Left forelimb (tissue), 1 donor: ENCODE measurements around the gene SULF2.
A peak's percentile ranks its signal among the peaks of the same experiment; 100 is the strongest.

Source experiments
- DNase-seq: peaks from one replicate; pipeline ENCODE4 v3.0.0-alpha.2; 2018; ENCODE audit warnings: low spot score

Gene SULF2

DNA sequence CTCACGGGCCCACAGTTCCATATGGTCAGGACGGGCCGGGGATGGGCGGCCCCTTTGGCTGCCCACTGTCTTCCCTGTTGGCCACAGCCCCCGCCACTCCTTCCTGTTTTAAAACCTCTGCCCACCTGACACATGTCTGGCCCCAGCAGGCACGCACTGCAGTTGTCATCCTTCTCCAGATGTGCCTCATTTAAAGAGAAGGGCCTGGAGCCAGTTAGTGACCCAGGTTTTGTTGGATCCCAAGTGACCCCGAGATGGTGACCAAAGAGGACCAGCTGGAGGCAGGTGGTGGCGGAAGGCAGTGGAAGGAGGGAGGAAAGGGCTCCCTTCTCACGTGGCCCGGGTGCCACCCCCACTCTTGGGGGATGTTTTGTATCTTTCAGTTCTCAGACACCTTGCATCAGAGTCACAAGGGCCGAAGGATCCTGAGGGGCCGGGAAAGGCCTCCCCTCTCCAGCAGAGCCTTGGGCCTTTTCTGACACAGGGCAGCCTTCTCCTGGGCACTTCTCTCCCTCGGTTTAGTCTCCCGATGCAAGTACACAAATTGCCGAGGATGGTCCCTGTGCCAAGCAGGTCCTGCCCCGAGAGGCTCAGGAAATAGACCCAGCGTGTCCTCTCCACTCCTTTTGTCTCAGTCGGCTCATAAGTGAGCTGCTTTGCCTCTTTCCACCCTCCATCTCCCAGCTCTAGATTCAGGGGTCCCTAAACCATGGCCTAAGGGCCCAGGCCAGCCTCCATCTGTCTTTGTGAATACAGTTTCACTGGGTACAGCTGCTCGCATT lies 117.6 kb downstream of the SULF2 start:
- DNase-seq: no peak

- DNase-seq: no peak
These were observed 118.2 kb downstream of the SULF2 start for GRCh38 chr20:47667086-47667485.

- DNase-seq: no peak
These were observed 119.0 kb downstream of the SULF2 start for GRCh38 chr20:47666304-47666703.

- no peak for DNase-seq
These were observed 119.9 kb downstream of the SULF2 start for GRCh38 chr20:47665221-47665991.

GRCh38 chr20:47664744-47665143 lies 120.5 kb downstream of the SULF2 start:
- DNase-seq: no peak

DNA sequence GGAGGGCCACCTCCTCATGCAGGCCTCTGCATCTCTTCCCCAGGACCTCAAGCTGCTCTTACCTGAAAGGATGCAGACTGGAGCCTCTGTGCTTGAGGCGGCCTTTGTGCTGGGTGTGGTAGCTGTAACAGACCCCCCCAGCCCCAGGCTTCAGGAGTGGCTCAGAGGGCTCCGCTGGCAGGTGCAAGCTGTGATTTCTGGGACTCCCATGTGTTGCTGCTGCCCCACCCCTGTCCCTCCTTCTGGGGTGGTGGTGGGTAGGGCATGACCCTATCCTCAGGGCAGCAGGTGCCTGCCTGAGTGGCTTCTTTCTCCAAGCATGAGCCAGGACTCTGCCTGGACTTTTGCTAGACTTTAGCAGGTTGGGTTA lies 121.2 kb downstream of the SULF2 start:
- no peak for DNase-seq

GRCh38 chr20:47663354-47664067 lies 121.8 kb downstream of the SULF2 start:
- peak; percentile 88 for DNase-seq

DNA sequence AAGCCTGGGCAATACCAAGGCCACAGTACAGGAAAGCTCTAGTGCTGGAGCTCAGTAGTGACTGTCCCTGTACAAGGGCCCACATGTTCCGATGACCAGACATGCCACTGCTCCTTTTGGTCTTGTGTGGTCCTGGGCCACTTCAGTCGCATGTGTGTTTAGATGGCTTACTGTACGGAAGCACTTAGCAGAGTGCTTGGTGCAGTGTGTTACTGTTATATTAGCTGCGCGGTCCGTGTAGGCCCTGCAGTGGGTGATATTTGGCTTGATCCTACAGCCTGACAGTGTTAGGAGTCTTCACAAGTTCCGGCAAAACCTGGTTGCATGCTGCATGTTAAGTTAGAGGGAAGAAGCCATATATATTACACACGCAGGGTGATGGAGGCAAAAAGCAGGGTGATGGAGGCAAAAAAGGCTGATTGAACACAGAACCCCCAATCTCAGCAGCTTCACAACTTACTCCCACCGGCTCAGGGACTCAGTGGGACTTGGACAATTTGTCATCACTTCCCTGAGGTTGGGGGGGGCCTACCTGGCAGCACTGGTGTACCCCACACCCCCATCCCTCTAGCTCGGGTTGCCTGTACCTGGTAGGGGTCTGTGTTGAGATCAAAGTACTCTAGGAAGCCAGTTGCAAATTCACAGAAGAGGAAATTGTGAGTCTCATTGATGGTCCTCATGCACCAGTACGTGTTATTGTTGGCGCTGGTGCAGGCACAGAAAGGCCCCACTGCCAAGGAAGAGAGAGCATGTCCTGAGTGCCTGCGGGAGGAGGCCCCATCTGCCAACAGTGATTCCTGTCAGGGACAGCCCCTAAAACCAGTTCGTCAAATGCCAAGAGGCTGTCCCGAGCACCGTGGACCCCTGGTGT lies 122.6 kb downstream of the SULF2 start:
- no peak for DNase-seq

DNA sequence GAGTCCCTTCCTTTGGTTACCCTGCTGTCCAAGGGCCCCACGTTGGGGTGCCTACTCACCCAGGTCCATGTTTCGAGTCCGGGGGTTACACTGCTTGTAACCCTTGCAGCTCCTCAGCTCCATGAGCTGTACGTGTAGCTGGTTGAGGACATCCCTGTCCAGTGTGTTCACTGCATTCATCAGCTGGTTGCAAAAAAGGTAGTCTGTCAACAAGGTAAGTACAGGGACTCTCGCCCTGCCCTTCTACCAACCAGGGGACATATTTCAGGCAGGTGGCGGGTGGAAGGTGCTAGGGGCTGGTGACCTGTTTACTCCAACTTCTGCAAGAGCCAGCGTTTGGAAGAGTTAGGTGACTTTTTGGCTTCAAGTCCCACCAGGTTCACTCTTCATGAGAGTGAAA lies 123.6 kb downstream of the SULF2 start:
- no peak for DNase-seq

- no peak for DNase-seq
These were observed 124.1 kb downstream of the SULF2 start for GRCh38 chr20:47660983-47661700.

- DNase-seq: no peak
These were observed 124.7 kb downstream of the SULF2 start for GRCh38 chr20:47660602-47660905.

GRCh38 chr20:47659904-47660601 lies 125.2 kb downstream of the SULF2 start:
- no peak for DNase-seq

- no peak for DNase-seq
These were observed 129.0 kb downstream of the SULF2 start for GRCh38 chr20:47656318-47656717.

- no peak for DNase-seq
These were observed 129.6 kb downstream of the SULF2 start for GRCh38 chr20:47655635-47656034.

- DNase-seq: no peak
These were observed 130.9 kb downstream of the SULF2 start for GRCh38 chr20:47654370-47654769.

DNA sequence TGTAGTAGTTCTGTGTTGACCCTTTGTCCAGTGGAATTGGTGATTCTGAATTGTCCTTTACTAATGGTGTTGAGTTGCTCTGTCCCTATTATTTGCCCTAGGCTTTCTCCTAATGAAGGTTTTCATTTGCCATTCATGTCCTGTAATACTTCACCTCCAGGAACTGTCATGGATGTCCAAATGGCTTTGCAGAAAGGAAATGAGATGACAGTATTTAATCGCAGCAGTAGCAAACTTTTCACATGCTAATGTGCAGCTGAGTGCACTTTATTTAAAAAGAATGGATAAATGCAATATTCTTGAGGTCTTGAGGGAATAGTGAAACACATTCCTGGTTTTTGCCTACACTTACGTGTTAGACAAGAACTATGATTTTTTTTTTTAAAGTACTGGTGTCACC lies 131.4 kb downstream of the SULF2 start:
- no peak for DNase-seq

- no peak for DNase-seq
These were observed 132.5 kb downstream of the SULF2 start for GRCh38 chr20:47652794-47653193.

- DNase-seq: no peak
These were observed 133.0 kb downstream of the SULF2 start for GRCh38 chr20:47652301-47652700.

DNA sequence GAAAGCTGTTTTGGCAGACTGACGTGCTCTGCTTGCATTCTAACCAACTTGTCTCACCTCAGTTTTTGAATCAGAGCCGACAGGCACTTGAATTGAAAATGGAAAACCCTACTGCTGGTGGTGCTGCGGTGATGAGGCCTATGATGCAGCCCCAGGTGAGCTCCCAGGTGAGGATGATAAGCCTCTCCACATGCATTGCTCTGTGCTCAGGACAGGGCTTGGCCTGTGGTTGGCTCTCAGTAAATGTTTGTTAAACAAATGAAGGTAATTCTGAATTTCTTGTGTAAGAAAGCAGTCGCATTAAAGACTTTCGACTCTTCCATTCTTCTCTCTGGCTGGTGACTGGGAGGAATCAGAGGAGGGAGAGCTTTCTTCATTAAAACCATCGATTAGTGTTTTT lies 136.3 kb downstream of the SULF2 start:
- no peak for DNase-seq

DNA sequence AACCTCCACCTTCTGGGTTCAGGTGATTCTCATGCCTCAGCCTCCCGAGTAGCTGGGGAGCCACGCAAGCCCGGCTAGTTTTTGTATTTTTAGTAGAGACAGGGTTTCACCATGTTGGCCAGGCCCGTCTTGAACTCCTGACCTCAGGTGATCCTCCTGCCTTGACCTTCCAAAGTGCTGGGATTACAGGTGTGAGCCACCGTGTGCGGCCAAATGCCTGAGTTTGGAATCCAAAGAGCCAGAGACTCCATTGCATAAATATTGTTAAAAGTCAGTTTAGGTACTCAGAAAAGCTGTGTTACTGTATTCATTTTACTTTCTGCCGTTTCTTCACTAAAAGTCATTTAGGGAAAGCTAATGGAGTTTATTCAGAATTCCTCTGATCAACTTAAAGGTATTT lies 137.3 kb downstream of the SULF2 start:
- no peak for DNase-seq

DNA sequence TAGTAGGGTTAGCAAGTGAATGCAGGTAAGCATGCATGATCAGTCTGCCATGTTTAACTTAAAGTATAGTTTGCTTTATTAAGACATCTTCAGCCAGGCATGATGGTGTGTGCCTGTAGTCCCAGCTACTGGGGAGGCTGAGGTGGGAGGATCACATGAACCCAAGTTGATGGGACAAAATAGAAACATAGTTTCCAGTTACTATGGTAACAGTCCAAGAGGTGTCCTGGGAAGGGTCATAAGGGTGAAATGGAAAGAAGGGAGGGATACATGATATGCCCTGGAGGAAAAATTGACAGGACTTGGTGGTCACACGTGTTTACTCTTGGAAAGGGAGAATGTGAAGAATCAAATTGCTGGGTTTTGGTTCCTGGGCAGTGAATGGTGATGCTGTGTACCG lies 139.6 kb downstream of the SULF2 start:
- no peak for DNase-seq
